Measurements from ENCODE around the gene FYCO1. TPM values are rescaled to one million over a fixed set of nuclear protein-coding genes. Genes with fewer than 3 reads are reported as not detected.

FYCO1 gene
- polyA plus RNA-seq, 2 of the 4 experiments (the other 2 are of a cell fraction) = 3.7 to 4.4 TPM

DNA sequence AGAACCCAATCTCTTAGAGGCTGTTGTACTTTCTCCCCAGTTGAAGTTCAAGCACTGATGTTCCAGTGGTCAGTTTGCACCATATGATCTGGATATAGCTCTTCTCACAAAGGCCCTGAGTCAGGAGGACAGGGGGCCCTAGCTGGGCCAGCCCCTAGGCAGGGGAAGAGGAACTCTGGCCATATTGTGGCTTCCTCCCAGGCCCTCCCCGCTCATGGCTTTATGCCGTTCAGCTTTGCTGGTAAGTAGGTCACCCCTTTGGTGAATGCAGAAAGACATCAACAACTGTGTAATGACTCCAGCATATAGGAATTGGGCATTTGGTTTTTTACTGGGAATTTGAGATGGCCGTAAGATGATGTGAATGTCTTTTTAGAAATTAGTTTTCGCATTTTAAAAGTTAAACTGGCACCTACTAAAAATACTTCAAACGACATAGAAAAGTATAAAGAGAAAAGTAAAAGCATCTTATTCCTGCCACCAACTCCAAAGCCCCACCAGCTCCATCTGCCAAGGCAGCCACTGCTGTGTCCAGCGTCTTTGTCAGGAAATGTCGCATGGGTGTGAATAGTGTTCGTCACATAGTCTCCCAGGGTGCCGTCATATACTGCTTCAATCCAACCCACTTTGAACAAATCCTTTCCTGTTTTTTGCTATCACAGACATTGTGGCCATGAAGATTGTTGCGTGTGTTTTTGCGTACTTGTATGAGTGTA lies 84.0 kb downstream of the FYCO1 start (continued):
- no peak for TF ChIP-seq ZFP36 (IDR thresholded peaks at IDR 0.05; ENCODE audit: borderline replicate concordance, partially characterized antibody)

GRCh38 chr3:45910892-45911291 lies 84.7 kb downstream of the FYCO1 start:
- no peaks in the 10 kb centered on the region for H3K9me3 ChIP-seq
- 59% methylated on average over 3 of the region's 4 CpGs for WGBS (ENCODE audit: missing lambda C conversion rate)
- H3K4me3 ChIP-seq = no peak overlapping the region
- ATAC-seq = no peak
- TF ChIP-seq MYC (IDR thresholded peaks at IDR 0.05; ENCODE audit: borderline replicate concordance, low read length) = no peak
- no peak for TF ChIP-seq CHD2 (IDR thresholded peaks at IDR 0.05; ENCODE audit: low read length, partially characterized antibody)
- no peak for TF ChIP-seq NR3C1 (IDR thresholded peaks at IDR 0.05)
- no peak for TF ChIP-seq ESRRA (IDR thresholded peaks at IDR 0.05; ENCODE audit: borderline replicate concordance, low read length)
- no peak for TF ChIP-seq REST (IDR thresholded peaks at IDR 0.05)
- TF ChIP-seq FOSB (CRISPR knock-in tag; IDR thresholded peaks at IDR 0.05) = no peak
- no peak for TF ChIP-seq EHF (CRISPR knock-in tag; IDR thresholded peaks at IDR 0.05)
- TF ChIP-seq TP53 (CRISPR knock-in tag; IDR thresholded peaks at IDR 0.05) = no peak
- no peak for TF ChIP-seq JUNB (IDR thresholded peaks at IDR 0.05)
- no peak for TF ChIP-seq EHMT2 (IDR thresholded peaks at IDR 0.05; ENCODE audit: low read depth)
- no peak for TF ChIP-seq PBX3 (IDR thresholded peaks at IDR 0.05)
- TF ChIP-seq NFE2L2 (conservative IDR thresholded peaks at IDR 0.05; ENCODE audit: low read length) = no peak
- DNase-seq (ENCODE audit: low read depth in 1 of 2, low spot score in 1 of 2) = no peak
- H3K4me2 ChIP-seq = no peak overlapping the region
- H3K4me1 ChIP-seq = no peaks in the 10 kb centered on the region; the same call in 2 of the 3 replicates
- ChIA-PET POLR2A (no interaction called here), CTCF (interaction anchor here (1.1 to 1.2 kb wide), 2 partner anchors 18 to 27 kb away, joined by 3 to 4 read pairs; no protein-coding TSS in a partner anchor)
- FAIRE-seq = no peak
- H3K27ac ChIP-seq = no peak overlapping the region

- no peaks in the 10 kb centered on the region for H3K4me1 ChIP-seq
- ATAC-seq (no peak), DNase-seq (ENCODE audit: low read depth in 1 of 2, low spot score in 1 of 2) (no peak), FAIRE-seq (no peak)
- H3K4me3 ChIP-seq = no peak overlapping the region
- TF ChIP-seq NFE2L2 (conservative IDR thresholded peaks at IDR 0.05; ENCODE audit: low read length) = no peak
- no peak for TF ChIP-seq RFX5 (IDR thresholded peaks at IDR 0.05)
- TF ChIP-seq RNF2 (IDR thresholded peaks at IDR 0.05; ENCODE audit: borderline replicate concordance, low read depth) = no peak
- ChIA-PET POLR2A (no interaction called here), CTCF (no interaction called here)
- H3K9me3 ChIP-seq = no peaks in the 10 kb centered on the region
- H3K4me2 ChIP-seq = no peak overlapping the region
- no peak overlapping the region for H3K27ac ChIP-seq
- WGBS (ENCODE audit: missing lambda C conversion rate) = 83% methylated on average over 5 of the region's 6 CpGs
These were observed 86.1 kb downstream of the FYCO1 start for GRCh38 chr3:45909542-45909941.

GRCh38 chr3:45908761-45909160 lies 86.9 kb downstream of the FYCO1 start:
- H3K9me3 ChIP-seq = no peaks in the 10 kb centered on the region
- no peaks in the 10 kb centered on the region for H3K4me1 ChIP-seq
- ATAC-seq = no peak
- H3K4me2 ChIP-seq = no peak overlapping the region
- POLR2A ChIA-PET = no interaction called here
- CTCF ChIA-PET = no interaction called here
- DNase-seq (ENCODE audit: low read depth in 1 of 2, low spot score in 1 of 2) = no peak
- H3K4me3 ChIP-seq = no peak overlapping the region
- no peak overlapping the region for H3K27ac ChIP-seq
- FAIRE-seq = no peak
- WGBS (ENCODE audit: missing lambda C conversion rate) = 92% methylated on average over 7 of the region's 7 CpGs
- no peak for TF ChIP-seq ZSCAN20 (CRISPR knock-in tag; IDR thresholded peaks at IDR 0.05)
- no peak for TF ChIP-seq PBX3 (IDR thresholded peaks at IDR 0.05)
- no peak for TF ChIP-seq EHF (CRISPR knock-in tag; IDR thresholded peaks at IDR 0.05)
- no peak for TF ChIP-seq MYC (IDR thresholded peaks at IDR 0.05; ENCODE audit: borderline replicate concordance, low read length)
- no peak for TF ChIP-seq SREBF2 (IDR thresholded peaks at IDR 0.05)
- no peak for TF ChIP-seq ZNF302 (CRISPR knock-in tag; IDR thresholded peaks at IDR 0.05)
- TF ChIP-seq RARB (CRISPR knock-in tag; IDR thresholded peaks at IDR 0.05) = no peak
- TF ChIP-seq HEYL (CRISPR knock-in tag; IDR thresholded peaks at IDR 0.05) = no peak
- TF ChIP-seq POLR2A (IDR thresholded peaks at IDR 0.05; ENCODE audit: low read length) = no peak
- TF ChIP-seq SMC3 (IDR thresholded peaks at IDR 0.05) = no peak
- TF ChIP-seq, protein P1, sequence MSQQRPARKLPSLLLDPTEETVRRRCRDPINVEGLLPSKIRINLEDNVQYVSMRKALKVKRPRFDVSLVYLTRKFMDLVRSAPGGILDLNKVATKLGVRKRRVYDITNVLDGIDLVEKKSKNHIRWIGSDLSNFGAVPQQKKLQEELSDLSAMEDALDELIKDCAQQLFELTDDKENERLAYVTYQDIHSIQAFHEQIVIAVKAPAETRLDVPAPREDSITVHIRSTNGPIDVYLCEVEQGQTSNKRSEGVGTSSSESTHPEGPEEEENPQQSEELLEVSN (IDR thresholded peaks at IDR 0.05; ENCODE audit: borderline replicate concordance, low read depth) = no peak
- TF ChIP-seq CBX2 (IDR thresholded peaks at IDR 0.05; ENCODE audit: borderline replicate concordance, low read depth) = no peak
- no peak for TF ChIP-seq EP300 (IDR thresholded peaks at IDR 0.05)
- no peak for TF ChIP-seq RAD21 (conservative IDR thresholded peaks at IDR 0.05 in 1 of 2, IDR thresholded peaks at IDR 0.05 in 1 of 2)
- TF ChIP-seq CHD4 (IDR thresholded peaks at IDR 0.05; ENCODE audit: borderline replicate concordance) = no peak

All from A549 (cell line).